ENCODE data around the gene HSP90AB1.

HSP90AB1 gene

GRCh38 chr6:44235891-44236516 is 10.9 kb upstream of the HSP90AB1 start:
- DNase-seq: no peak

GRCh38 chr6:44237021-44237812 is 9.7 kb upstream of the HSP90AB1 start:
- peak; percentile 43 for DNase-seq

DNA sequence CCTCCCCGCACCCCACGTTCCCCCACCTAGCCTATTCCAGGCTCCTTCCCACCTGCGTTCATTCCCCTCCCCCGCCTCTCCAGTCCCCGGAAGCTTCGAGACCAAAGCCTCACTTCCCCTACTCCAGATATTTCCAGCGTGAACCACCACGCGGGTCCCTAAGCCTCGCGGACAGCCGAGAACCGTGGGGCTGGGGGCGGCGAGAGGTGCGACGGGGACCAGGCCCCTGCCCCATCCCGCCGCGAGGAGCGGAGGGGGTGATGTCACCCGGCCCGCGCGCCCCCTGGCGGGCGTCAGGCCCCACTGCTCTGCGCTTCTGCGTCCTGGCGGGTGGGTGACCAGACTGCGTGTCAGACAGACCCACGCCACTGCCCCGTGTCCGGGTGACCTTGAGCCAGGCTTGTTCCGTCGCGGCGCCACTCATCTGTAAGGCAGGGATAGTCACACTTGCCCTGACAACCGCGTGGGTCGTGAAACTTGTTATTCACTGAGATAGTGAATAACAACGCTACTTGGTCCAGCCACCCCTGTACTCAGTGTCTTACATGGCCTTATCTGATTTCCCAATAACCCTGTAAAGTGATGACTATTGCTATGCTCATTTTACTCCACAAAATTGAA is 9.0 kb upstream of the HSP90AB1 start:
- DNase-seq: peak; percentile 73

GRCh38 chr6:44238687-44239350 is 8.1 kb upstream of the HSP90AB1 start:
- DNase-seq: no peak

GRCh38 chr6:44243345-44243744 is 3.6 kb upstream of the HSP90AB1 start:
- no peak for DNase-seq

- no peak for DNase-seq
Measured at GRCh38 chr6:44245391-44245911, 1.4 kb upstream of the HSP90AB1 start.

DNA sequence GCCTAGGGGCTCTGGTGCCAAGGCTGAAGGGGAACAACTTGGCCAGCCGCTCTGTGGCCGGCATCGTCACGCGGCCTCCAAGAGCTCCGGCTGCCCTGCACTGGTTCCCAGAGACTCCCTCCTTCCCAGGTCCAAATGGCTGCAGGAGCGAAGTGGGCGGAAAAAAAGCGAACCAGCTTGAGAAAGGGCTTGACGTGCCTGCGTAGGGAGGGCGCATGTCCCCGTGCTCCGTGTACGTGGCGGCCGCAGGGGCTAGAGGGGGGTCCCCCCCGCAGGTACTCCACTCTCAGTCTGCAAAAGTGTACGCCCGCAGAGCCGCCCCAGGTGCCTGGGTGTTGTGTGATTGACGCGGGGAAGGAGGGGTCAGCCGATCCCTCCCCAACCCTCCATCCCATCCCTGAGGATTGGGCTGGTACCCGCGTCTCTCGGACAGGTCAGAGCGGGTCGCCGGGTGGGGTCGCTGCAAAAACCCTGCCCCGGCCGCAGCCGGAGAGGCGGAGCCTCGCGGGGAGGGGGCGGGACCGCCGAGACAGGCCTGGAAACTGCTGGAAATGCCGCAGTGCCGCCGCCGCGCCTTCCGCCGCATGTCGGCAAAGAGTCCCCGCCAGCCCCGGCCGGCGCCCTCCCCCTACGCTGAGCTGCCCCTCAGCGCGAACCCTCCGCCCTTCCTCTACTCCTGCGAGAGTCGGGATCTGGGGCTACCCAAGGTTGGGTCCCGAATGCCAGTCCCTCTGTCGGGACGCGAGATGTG is 814 bp upstream of the HSP90AB1 start:
- peak; percentile 76 for DNase-seq

GRCh38 chr6:44247338-44248302 is 719 bp downstream of the HSP90AB1 start:
- peak; percentile 83 for DNase-seq

GRCh38 chr6:44248579-44248978 is 1.7 kb downstream of the HSP90AB1 start:
- no peak for DNase-seq

DNA sequence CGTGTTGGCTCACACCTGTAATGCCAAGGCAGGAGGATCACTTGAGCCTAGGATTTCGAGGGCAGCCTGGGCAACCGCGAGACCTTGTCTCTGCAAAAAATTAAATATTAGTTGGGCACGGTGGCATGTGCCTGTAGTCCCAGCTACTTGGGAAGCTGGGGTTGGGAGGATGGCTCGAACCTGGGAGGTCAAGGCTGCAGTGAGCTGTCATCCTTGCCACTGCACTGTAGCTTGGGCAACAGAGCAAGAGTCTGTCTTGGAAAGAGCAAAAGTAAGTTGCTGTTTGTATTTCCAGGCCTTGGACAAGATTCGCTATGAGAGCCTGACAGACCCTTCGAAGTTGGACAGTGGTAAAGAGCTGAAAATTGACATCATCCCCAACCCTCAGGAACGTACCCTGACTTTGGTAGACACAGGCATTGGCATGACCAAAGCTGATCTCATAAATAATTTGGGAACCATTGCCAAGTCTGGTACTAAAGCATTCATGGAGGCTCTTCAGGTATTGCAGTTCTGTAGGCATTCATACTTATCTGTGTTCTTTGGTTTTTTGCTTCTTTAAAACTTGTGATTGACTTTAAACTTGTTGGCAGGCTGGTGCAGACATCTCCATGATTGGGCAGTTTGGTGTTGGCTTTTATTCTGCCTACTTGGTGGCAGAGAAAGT is 2.3 kb downstream of the HSP90AB1 start:
- DNase-seq: no peak

GRCh38 chr6:44250067-44250717 is 3.3 kb downstream of the HSP90AB1 start:
- no peak for DNase-seq

GRCh38 chr6:44250718-44251123 is 3.8 kb downstream of the HSP90AB1 start:
- DNase-seq: no peak

DNA sequence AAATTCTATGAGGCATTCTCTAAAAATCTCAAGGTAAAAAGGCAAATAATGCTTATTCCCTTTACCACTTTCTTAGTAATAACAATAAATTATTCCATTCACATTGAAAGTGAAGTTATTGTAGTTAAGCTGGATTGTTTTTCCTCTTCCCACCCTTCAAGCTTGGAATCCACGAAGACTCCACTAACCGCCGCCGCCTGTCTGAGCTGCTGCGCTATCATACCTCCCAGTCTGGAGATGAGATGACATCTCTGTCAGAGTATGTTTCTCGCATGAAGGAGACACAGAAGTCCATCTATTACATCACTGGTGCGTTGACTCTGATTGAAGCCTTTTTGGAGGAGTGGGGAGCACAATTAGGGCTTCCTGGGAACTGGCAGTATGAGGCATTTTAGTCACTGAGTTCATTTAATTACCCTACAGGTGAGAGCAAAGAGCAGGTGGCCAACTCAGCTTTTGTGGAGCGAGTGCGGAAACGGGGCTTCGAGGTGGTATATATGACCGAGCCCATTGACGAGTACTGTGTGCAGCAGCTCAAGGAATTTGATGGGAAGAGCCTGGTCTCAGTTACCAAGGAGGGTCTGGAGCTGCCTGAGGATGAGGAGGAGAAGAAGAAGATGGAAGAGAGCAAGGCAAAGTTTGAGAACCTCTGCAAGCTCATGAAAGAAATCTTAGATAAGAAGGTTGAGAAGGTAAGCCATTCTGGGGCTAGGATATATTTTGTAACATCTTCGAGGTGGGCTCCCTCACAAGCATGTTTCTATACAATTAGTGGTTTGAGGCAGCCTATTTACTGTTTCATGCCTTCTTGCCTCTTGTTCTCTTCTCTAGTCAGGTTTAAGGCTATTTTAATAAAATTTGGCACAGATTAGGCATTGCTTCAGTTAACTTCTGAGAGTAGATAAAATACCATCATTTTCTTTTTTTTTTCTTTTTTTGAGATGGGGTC is 4.9 kb downstream of the HSP90AB1 start:
- DNase-seq: no peak

DNA sequence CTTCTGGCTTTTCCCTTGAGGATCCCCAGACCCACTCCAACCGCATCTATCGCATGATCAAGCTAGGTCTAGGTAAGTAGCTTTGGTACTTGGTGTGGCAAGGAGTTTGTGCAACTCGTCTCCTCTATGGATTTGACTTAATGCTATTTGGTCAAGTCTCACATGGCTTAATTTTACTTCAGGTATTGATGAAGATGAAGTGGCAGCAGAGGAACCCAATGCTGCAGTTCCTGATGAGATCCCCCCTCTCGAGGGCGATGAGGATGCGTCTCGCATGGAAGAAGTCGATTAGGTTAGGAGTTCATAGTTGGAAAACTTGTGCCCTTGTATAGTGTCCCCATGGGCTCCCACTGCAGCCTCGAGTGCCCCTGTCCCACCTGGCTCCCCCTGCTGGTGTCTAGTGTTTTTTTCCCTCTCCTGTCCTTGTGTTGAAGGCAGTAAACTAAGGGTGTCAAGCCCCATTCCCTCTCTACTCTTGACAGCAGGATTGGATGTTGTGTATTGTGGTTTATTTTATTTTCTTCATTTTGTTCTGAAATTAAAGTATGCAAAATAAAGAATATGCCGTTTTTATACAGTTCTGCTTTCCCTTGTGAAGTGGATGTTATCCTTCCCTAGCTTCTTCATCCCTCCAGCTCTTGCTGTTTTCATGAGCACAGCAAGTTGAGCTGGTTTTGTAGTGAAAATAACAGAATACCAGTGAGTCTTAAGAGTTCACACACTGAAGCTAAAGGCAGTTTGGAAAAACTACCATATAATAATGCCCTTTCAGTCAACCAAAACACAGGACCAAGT is 6.6 kb downstream of the HSP90AB1 start:
- peak; percentile 53 for DNase-seq

DNA sequence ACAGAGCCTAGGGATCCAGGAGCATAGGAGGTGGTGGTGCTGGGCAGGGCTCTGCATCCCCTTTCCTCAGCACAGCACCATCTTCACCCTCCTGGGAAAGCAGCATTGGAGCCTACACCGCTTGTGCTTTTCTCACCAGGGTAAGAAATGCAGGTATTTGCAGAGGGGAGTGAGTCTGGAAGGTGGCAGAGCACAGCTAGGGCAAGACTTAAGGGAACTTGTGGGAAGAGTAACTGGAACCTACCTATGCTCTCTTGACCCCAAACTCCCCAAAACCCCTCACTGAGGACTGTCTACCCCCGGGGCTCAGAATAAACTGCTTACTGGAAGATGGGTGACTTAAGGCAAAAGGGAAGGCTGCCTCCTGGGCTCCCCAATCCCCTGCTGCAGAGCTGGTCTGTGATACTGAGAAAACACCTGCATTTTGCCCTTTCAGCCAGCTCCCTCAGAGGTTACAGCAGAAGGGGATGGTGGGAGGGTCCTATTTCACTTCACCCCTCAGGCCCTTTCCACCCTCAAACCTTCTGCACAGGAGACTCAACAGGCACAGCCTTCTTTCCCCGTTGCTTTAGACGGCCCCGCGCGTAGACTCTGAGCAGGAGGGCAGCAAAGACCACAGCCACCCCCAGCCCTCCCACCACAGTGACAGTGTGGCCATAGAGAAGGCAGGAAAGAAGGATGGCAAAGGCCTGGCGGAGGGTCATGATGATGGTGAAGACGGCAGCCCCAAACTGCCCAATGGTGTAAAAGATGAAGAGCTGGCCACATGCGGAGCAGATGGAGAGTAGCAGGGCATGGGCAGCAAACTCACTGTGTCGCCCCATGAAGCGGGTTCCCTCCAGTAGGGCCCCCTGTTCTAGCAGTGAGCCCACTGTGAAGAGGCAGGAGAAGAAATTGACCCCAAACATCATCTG is 7.5 kb downstream of the HSP90AB1 start:
- DNase-seq: no peak

- DNase-seq: peak; percentile 15
Measured at GRCh38 chr6:44255105-44255808, 8.4 kb downstream of the HSP90AB1 start.
